GM18502 (cell line): ENCODE results near the gene TMEM255B.

Source experiments
- ATAC-seq: cut with Tn5 transposase; IDR thresholded peaks from one replicate; pipeline ENCODE4 v1.9.1; 2021; ENCODE audit warnings: mild to moderate bottlenecking; ENCODE audit not compliant: unreplicated experiment, poor library complexity

The TMEM255B gene

GRCh38 chr13:113798200-113798811 lies 39.3 kb downstream of the TMEM255B start:
- no peak for ATAC-seq

- ATAC-seq = no peak
Observed at GRCh38 chr13:113800576-113800926, 41.5 kb downstream of the TMEM255B start.

GRCh38 chr13:113801289-113801961 lies 42.4 kb downstream of the TMEM255B start:
- no peak for ATAC-seq

- no peak for ATAC-seq
Observed at GRCh38 chr13:113802090-113802531, 43.1 kb downstream of the TMEM255B start.

GRCh38 chr13:113802761-113803160 lies 43.7 kb downstream of the TMEM255B start:
- ATAC-seq = no peak

- no peak for ATAC-seq
Observed at GRCh38 chr13:113803409-113804016, 44.5 kb downstream of the TMEM255B start.

GRCh38 chr13:113804017-113804702 lies 45.1 kb downstream of the TMEM255B start:
- no peak for ATAC-seq

GRCh38 chr13:113804703-113805430 lies 45.8 kb downstream of the TMEM255B start:
- ATAC-seq = no peak

- no peak for ATAC-seq
Observed at GRCh38 chr13:113805431-113806103, 46.5 kb downstream of the TMEM255B start.

- ATAC-seq = no peak
Observed at GRCh38 chr13:113806104-113806471, 47.1 kb downstream of the TMEM255B start.

- ATAC-seq = no peak
Observed at GRCh38 chr13:113806526-113806925, 47.5 kb downstream of the TMEM255B start.

- ATAC-seq = no peak
Observed at GRCh38 chr13:113808058-113808834, 49.2 kb downstream of the TMEM255B start.

GRCh38 chr13:113809934-113810333 lies 50.9 kb downstream of the TMEM255B start:
- no peak for ATAC-seq

GRCh38 chr13:113810640-113811039 lies 51.6 kb downstream of the TMEM255B start:
- no peak for ATAC-seq

- no peak for ATAC-seq
Observed at GRCh38 chr13:113811081-113811928, 52.3 kb downstream of the TMEM255B start.

- no peak for ATAC-seq
Observed at GRCh38 chr13:113812178-113813040, 53.4 kb downstream of the TMEM255B start.

- no peak for ATAC-seq
Observed at GRCh38 chr13:113813070-113813748, 54.2 kb downstream of the TMEM255B start.
